Measurements from ENCODE around the gene SCN10A. TPM values are rescaled to one million over a fixed set of nuclear protein-coding genes. Genes with fewer than 3 reads are reported as not detected.

SCN10A gene
- total RNA-seq, 2 donors from 2014 or later = not detected

- no peaks in the 10 kb centered on the region for H3K4me1 ChIP-seq (replicated peaks)
- WGBS = 58% methylated on average over 3 of the region's 3 CpGs
- no peak overlapping the region for H3K27ac ChIP-seq
- no peak for DNase-seq (ENCODE audit: low spot score)
- TF ChIP-seq POLR2AphosphoS5 (IDR thresholded peaks at IDR 0.05) = no peak
- TF ChIP-seq POLR2A (IDR thresholded peaks at IDR 0.05) = no peak
- TF ChIP-seq CTCF (IDR thresholded peaks at IDR 0.05) = no peak
- no peak overlapping the region for H3K4me3 ChIP-seq
- no peaks in the 10 kb centered on the region for H3K27me3 ChIP-seq (replicated peaks; ENCODE audit: insufficient read depth)
- intact Hi-C loops (cut with DNase I) = no loop called here
- H3K36me3 ChIP-seq = no peaks in the 10 kb centered on the region
- H3K9me3 ChIP-seq = no peaks in the 10 kb centered on the region
Measured at GRCh38 chr3:38763569-38763968, 52.4 kb downstream of the SCN10A start.

GRCh38 chr3:38758557-38758956, 57.5 kb downstream of the SCN10A start:
- Histone ChIP-seq H3K27me3 (replicated peaks; ENCODE audit: insufficient read depth) (no peaks in the 10 kb centered on the region), H3K4me1 (replicated peaks) (no peaks in the 10 kb centered on the region), H3K27ac (no peak overlapping the region), H3K9me3 (no peaks in the 10 kb centered on the region), H3K36me3 (no peaks in the 10 kb centered on the region), H3K4me3 (no peak overlapping the region)
- intact Hi-C loops (cut with DNase I) = no loop called here
- WGBS = 90% methylated on average over 3 of the region's 3 CpGs
- TF ChIP-seq CTCF (IDR thresholded peaks at IDR 0.05) = no peak
- no peak for TF ChIP-seq POLR2AphosphoS5 (IDR thresholded peaks at IDR 0.05)
- no peak for TF ChIP-seq POLR2A (IDR thresholded peaks at IDR 0.05)
- DNase-seq (ENCODE audit: low spot score) = no peak

GRCh38 chr3:38757721-38758120, 58.3 kb downstream of the SCN10A start:
- Histone ChIP-seq H3K9me3 (no peaks in the 10 kb centered on the region), H3K27ac (no peak overlapping the region), H3K36me3 (no peaks in the 10 kb centered on the region), H3K27me3 (replicated peaks; ENCODE audit: insufficient read depth) (no peaks in the 10 kb centered on the region), H3K4me1 (replicated peaks) (no peaks in the 10 kb centered on the region), H3K4me3 (no peak overlapping the region)
- WGBS = 56% methylated on average over 4 of the region's 4 CpGs
- intact Hi-C loops (cut with DNase I) = no loop called here
- TF ChIP-seq CTCF (IDR thresholded peaks at IDR 0.05) = no peak
- no peak for TF ChIP-seq POLR2AphosphoS5 (IDR thresholded peaks at IDR 0.05)
- TF ChIP-seq POLR2A (IDR thresholded peaks at IDR 0.05) = no peak
- DNase-seq (ENCODE audit: low spot score) = no peak

GRCh38 chr3:38756892-38757291, 59.1 kb downstream of the SCN10A start:
- Histone ChIP-seq H3K4me1 (replicated peaks) (no peaks in the 10 kb centered on the region), H3K27ac (no peak overlapping the region), H3K4me3 (no peak overlapping the region), H3K27me3 (replicated peaks; ENCODE audit: insufficient read depth) (no peaks in the 10 kb centered on the region), H3K9me3 (no peaks in the 10 kb centered on the region), H3K36me3 (no peaks in the 10 kb centered on the region)
- TF ChIP-seq POLR2AphosphoS5 (IDR thresholded peaks at IDR 0.05) (no peak), CTCF (IDR thresholded peaks at IDR 0.05) (no peak), POLR2A (IDR thresholded peaks at IDR 0.05) (no peak)
- intact Hi-C loops (cut with DNase I) = no loop called here
- no peak for DNase-seq (ENCODE audit: low spot score)
- WGBS = 69% methylated on average over 5 of the region's 5 CpGs

- no peak for DNase-seq (ENCODE audit: low spot score)
- Histone ChIP-seq H3K9me3 (no peaks in the 10 kb centered on the region), H3K36me3 (no peaks in the 10 kb centered on the region), H3K27ac (no peak overlapping the region), H3K4me3 (no peak overlapping the region), H3K27me3 (replicated peaks; ENCODE audit: insufficient read depth) (no peaks in the 10 kb centered on the region), H3K4me1 (replicated peaks) (no peaks in the 10 kb centered on the region)
- TF ChIP-seq CTCF (IDR thresholded peaks at IDR 0.05) (no peak), POLR2A (IDR thresholded peaks at IDR 0.05) (no peak), POLR2AphosphoS5 (IDR thresholded peaks at IDR 0.05) (no peak)
- 40% methylated on average over 5 of the region's 5 CpGs for WGBS
- intact Hi-C loops (cut with DNase I) = no loop called here
Measured at GRCh38 chr3:38755130-38755529, 60.9 kb downstream of the SCN10A start.
